ENCODE measurements around the gene CCNF.

Gene CCNF

GRCh38 chr16:2489581-2489980 lies 60.3 kb downstream of the CCNF start:
- DNase-seq: no peak

- no peak for DNase-seq
These were observed 61.2 kb downstream of the CCNF start for GRCh38 chr16:2490190-2491105.

- DNase-seq: no peak
These were observed 63.0 kb downstream of the CCNF start for GRCh38 chr16:2492292-2492691.

GRCh38 chr16:2493605-2494004 lies 64.4 kb downstream of the CCNF start:
- no peak for DNase-seq

GRCh38 chr16:2494616-2495015 lies 65.4 kb downstream of the CCNF start:
- no peak for DNase-seq

GRCh38 chr16:2495041-2495440 lies 65.8 kb downstream of the CCNF start:
- no peak for DNase-seq

- DNase-seq: no peak
These were observed 67.2 kb downstream of the CCNF start for GRCh38 chr16:2496223-2497115.

GRCh38 chr16:2497116-2497630 lies 67.9 kb downstream of the CCNF start:
- no peak for DNase-seq

- no peak for DNase-seq
These were observed 68.6 kb downstream of the CCNF start for GRCh38 chr16:2497695-2498484.

GRCh38 chr16:2498531-2499253 lies 69.4 kb downstream of the CCNF start:
- DNase-seq: no peak

- DNase-seq: no peak
These were observed 70.2 kb downstream of the CCNF start for GRCh38 chr16:2499454-2499853.

- DNase-seq: no peak
These were observed 70.7 kb downstream of the CCNF start for GRCh38 chr16:2499890-2500429.

- no peak for DNase-seq
These were observed 71.2 kb downstream of the CCNF start for GRCh38 chr16:2500430-2500917.

- peak; percentile 57 for DNase-seq
These were observed 71.9 kb downstream of the CCNF start for GRCh38 chr16:2500918-2501750.

- no peak for DNase-seq
These were observed 73.0 kb downstream of the CCNF start for GRCh38 chr16:2501946-2502895.

GRCh38 chr16:2505695-2506094 lies 76.4 kb downstream of the CCNF start:
- DNase-seq: no peak

GRCh38 chr16:2507052-2507659 lies 77.9 kb downstream of the CCNF start:
- DNase-seq: no peak

- DNase-seq: no peak
These were observed 78.4 kb downstream of the CCNF start for GRCh38 chr16:2507665-2508064.

All from kidney glomerular epithelial cell (primary cell).